Measurements from ENCODE around the gene DCST1. TPM values are rescaled to one million over a fixed set of nuclear protein-coding genes. Genes with fewer than 3 reads are reported as not detected.

The DCST1 gene
- total and polyA plus RNA-seq, 2 of the 8 experiments (the other 6 are each of a cell fraction or from before 2014, with no cell fraction given): not detected

DNA sequence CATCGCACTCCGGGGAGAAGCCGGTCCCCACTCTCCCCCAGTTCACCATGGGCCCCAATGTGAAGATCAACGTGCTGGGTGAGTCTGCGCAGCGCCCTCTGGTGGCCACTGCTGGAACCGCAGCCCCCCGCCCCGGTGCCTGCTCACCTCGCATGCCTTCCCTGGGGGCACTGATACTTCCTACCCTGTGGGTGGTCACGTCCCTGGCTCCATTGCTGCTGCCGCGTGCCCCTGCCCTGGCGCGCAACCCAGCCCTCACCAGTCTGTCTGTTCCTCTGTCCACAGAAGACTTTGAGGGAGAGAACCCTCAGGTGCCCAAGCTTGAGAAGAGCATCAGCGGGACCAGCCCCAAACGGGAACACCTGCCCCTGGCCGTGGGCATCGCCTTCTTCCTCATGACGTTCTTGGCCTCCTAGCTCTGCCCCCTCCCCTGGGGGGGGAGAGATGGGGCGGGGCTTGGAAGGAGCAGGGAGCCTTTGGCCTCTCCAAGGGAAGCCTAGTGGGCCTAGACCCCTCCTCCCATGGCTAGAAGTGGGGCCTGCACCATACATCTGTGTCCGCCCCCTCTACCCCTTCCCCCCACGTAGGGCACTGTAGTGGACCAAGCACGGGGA, 52.6 kb downstream of the DCST1 start (continued):
- TF ChIP-seq, protein P1, sequence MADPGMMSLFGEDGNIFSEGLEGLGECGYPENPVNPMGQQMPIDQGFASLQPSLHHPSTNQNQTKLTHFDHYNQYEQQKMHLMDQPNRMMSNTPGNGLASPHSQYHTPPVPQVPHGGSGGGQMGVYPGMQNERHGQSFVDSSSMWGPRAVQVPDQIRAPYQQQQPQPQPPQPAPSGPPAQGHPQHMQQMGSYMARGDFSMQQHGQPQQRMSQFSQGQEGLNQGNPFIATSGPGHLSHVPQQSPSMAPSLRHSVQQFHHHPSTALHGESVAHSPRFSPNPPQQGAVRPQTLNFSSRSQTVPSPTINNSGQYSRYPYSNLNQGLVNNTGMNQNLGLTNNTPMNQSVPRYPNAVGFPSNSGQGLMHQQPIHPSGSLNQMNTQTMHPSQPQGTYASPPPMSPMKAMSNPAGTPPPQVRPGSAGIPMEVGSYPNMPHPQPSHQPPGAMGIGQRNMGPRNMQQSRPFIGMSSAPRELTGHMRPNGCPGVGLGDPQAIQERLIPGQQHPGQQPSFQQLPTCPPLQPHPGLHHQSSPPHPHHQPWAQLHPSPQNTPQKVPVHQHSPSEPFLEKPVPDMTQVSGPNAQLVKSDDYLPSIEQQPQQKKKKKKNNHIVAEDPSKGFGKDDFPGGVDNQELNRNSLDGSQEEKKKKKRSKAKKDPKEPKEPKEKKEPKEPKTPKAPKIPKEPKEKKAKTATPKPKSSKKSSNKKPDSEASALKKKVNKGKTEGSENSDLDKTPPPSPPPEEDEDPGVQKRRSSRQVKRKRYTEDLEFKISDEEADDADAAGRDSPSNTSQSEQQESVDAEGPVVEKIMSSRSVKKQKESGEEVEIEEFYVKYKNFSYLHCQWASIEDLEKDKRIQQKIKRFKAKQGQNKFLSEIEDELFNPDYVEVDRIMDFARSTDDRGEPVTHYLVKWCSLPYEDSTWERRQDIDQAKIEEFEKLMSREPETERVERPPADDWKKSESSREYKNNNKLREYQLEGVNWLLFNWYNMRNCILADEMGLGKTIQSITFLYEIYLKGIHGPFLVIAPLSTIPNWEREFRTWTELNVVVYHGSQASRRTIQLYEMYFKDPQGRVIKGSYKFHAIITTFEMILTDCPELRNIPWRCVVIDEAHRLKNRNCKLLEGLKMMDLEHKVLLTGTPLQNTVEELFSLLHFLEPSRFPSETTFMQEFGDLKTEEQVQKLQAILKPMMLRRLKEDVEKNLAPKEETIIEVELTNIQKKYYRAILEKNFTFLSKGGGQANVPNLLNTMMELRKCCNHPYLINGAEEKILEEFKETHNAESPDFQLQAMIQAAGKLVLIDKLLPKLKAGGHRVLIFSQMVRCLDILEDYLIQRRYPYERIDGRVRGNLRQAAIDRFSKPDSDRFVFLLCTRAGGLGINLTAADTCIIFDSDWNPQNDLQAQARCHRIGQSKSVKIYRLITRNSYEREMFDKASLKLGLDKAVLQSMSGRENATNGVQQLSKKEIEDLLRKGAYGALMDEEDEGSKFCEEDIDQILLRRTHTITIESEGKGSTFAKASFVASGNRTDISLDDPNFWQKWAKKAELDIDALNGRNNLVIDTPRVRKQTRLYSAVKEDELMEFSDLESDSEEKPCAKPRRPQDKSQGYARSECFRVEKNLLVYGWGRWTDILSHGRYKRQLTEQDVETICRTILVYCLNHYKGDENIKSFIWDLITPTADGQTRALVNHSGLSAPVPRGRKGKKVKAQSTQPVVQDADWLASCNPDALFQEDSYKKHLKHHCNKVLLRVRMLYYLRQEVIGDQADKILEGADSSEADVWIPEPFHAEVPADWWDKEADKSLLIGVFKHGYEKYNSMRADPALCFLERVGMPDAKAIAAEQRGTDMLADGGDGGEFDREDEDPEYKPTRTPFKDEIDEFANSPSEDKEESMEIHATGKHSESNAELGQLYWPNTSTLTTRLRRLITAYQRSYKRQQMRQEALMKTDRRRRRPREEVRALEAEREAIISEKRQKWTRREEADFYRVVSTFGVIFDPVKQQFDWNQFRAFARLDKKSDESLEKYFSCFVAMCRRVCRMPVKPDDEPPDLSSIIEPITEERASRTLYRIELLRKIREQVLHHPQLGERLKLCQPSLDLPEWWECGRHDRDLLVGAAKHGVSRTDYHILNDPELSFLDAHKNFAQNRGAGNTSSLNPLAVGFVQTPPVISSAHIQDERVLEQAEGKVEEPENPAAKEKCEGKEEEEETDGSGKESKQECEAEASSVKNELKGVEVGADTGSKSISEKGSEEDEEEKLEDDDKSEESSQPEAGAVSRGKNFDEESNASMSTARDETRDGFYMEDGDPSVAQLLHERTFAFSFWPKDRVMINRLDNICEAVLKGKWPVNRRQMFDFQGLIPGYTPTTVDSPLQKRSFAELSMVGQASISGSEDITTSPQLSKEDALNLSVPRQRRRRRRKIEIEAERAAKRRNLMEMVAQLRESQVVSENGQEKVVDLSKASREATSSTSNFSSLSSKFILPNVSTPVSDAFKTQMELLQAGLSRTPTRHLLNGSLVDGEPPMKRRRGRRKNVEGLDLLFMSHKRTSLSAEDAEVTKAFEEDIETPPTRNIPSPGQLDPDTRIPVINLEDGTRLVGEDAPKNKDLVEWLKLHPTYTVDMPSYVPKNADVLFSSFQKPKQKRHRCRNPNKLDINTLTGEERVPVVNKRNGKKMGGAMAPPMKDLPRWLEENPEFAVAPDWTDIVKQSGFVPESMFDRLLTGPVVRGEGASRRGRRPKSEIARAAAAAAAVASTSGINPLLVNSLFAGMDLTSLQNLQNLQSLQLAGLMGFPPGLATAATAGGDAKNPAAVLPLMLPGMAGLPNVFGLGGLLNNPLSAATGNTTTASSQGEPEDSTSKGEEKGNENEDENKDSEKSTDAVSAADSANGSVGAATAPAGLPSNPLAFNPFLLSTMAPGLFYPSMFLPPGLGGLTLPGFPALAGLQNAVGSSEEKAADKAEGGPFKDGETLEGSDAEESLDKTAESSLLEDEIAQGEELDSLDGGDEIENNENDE (IDR thresholded peaks at IDR 0.05; ENCODE audit: insufficient replicate concordance, low read length): no peak
- TF ChIP-seq CHD2 (IDR thresholded peaks at IDR 0.05; ENCODE audit: low read length) (peak; percentile 27; the same call in 1 of the 2 replicates), TEAD4 (IDR thresholded peaks at IDR 0.05; ENCODE audit: low read depth, low read length) (peak; percentile 50; the same call in 1 of the 2 replicates), MAFK (IDR thresholded peaks at IDR 0.05; ENCODE audit: low read depth, low read length) (no peak), CHD1 (IDR thresholded peaks at IDR 0.05; ENCODE audit: low read depth, low read length) (no peak), CTBP2 (IDR thresholded peaks at IDR 0.05; ENCODE audit: borderline replicate concordance, insufficient read depth, insufficient read length, low read length) (no peak), HDAC2 (IDR thresholded peaks at IDR 0.05; ENCODE audit: borderline replicate concordance in 1 of 2, low read depth in 2 of 2, low read length in 2 of 2) (no peak), CBX5 (IDR thresholded peaks at IDR 0.05; ENCODE audit: low read depth, low read length) (no peak)
- TF ChIP-seq, protein P2, sequence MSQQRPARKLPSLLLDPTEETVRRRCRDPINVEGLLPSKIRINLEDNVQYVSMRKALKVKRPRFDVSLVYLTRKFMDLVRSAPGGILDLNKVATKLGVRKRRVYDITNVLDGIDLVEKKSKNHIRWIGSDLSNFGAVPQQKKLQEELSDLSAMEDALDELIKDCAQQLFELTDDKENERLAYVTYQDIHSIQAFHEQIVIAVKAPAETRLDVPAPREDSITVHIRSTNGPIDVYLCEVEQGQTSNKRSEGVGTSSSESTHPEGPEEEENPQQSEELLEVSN (IDR thresholded peaks at IDR 0.05): peak; percentile 53
